ENCODE results near the gene LARP4B. TPM values are rescaled to one million over a fixed set of nuclear protein-coding genes. Genes with fewer than 3 reads are reported as not detected.
A peak's percentile ranks its signal among the peaks of the same experiment; 100 is the strongest.

LARP4B gene
- total RNA-seq, 3 donors from 2014 or later: 47.5 to 70.8 (median 68.5) TPM

DNA sequence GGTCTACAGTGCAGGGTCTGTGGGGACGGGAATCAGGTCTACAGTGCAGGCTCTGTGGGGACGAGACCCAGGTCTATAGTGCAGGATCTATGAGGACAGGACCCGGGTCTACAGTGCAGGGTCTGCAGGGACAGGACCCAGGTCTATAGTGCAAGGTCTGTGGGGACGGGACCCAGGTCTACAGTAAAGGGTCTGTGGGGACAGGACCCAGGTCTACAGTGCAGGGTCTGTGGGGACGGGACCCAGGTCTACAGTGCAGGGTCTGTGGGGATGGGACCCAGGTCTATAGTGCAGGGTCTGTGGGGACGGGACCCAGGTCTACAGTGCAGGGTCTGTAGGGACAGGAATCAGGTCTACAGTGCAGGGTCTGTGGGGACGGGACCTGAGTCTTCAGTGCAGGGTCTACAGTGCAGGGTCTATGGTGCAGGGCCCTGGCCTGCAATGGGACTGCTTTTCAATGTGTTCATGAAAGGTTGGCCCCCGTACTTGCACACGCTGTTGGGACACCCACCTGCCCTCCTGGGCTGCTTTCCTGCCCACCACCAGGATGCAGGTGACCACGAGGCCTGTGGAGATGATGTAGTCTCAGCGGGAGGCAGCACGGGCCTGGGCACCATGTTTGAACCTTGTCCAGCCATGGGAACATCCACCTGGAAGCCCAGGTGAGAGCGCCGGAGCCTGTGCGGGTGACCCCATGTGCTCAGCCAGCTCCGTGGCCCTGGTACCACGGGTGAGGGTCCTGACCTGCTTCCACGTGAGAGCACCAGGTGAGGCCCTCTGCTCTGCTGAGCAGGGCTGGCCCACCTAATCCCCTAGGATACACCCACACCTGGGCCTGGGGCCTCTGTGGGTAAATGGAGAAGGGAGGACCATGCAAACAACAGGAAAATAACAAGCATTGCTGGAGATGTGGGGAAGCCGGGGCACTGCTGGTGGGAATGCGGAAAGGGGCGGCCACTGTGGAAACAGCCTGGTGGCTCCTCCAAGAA is 150.7 kb downstream of the LARP4B start:
- Histone ChIP-seq H3K36me3 (no peaks in the 10 kb centered on the region), H3K27ac (no peak overlapping the region), H3K4me1 (no peaks in the 10 kb centered on the region), H3K9me3 (no peaks in the 10 kb centered on the region), H3K4me3 (no peak overlapping the region), H3K27me3 (no peaks in the 10 kb centered on the region)
- intact Hi-C loops (cut with DNase I; ENCODE audit: low total_unique reads): loop anchor here (10.0 kb wide), 1 partner anchor 276 kb away; no protein-coding TSS in a partner anchor
- DNase-seq (ENCODE audit: low spot score in 2 of 2): peak in 1 of 2 donors; percentile 35
- TF ChIP-seq, protein P1, sequence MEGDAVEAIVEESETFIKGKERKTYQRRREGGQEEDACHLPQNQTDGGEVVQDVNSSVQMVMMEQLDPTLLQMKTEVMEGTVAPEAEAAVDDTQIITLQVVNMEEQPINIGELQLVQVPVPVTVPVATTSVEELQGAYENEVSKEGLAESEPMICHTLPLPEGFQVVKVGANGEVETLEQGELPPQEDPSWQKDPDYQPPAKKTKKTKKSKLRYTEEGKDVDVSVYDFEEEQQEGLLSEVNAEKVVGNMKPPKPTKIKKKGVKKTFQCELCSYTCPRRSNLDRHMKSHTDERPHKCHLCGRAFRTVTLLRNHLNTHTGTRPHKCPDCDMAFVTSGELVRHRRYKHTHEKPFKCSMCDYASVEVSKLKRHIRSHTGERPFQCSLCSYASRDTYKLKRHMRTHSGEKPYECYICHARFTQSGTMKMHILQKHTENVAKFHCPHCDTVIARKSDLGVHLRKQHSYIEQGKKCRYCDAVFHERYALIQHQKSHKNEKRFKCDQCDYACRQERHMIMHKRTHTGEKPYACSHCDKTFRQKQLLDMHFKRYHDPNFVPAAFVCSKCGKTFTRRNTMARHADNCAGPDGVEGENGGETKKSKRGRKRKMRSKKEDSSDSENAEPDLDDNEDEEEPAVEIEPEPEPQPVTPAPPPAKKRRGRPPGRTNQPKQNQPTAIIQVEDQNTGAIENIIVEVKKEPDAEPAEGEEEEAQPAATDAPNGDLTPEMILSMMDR (IDR thresholded peaks at IDR 0.05): no peak
- no peak for TF ChIP-seq POLR2A (IDR thresholded peaks at IDR 0.05)
- TF ChIP-seq POLR2AphosphoS5 (IDR thresholded peaks at IDR 0.05): no peak

- no peak for DNase-seq (ENCODE audit: low spot score in 2 of 2)
- Histone ChIP-seq H3K9me3 (no peaks in the 10 kb centered on the region), H3K4me3 (no peak overlapping the region), H3K36me3 (no peaks in the 10 kb centered on the region), H3K27me3 (no peaks in the 10 kb centered on the region), H3K27ac (no peak overlapping the region), H3K4me1 (no peaks in the 10 kb centered on the region)
- intact Hi-C loops (cut with DNase I; ENCODE audit: low total_unique reads): no loop called here
- TF ChIP-seq POLR2A (IDR thresholded peaks at IDR 0.05) (no peak), POLR2AphosphoS5 (IDR thresholded peaks at IDR 0.05) (no peak)
- TF ChIP-seq, protein P1 (IDR thresholded peaks at IDR 0.05): no peak
Observed at GRCh38 chr10:778626-779330, 152.7 kb downstream of the LARP4B start.

DNA sequence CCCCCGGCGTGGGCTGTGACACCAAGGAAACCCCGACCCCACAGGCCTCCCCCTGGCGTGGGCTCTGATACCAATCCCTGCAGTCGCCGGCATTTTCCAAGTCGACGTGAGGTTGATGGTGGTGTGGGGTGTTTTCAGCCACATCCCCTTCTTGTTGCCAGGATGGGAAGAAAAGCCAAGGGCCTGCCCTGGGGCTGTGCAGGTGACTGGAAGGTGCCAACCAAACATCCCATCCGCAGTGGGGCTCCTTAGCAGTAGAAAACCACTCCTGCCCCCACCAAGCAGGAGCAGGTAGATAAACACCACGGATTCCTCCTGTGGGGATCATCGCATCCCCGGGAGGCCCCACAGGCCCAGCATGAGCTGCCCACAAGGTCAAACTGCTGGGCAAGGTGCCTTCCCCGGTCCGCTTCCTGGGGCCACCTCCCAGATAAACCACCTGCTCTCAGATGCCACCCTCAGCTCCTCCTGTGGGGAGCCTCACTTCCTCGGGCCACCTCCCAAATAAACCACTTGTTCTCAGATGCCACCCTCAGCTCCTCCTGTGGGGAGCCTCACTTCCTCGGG is 153.5 kb downstream of the LARP4B start:
- Histone ChIP-seq H3K4me1 (no peaks in the 10 kb centered on the region), H3K27me3 (no peaks in the 10 kb centered on the region), H3K36me3 (no peaks in the 10 kb centered on the region), H3K4me3 (no peak overlapping the region), H3K27ac (no peak overlapping the region), H3K9me3 (no peaks in the 10 kb centered on the region)
- intact Hi-C loops (cut with DNase I; ENCODE audit: low total_unique reads): no loop called here
- TF ChIP-seq, protein P1 (IDR thresholded peaks at IDR 0.05): no peak
- no peak for TF ChIP-seq POLR2AphosphoS5 (IDR thresholded peaks at IDR 0.05)
- no peak for TF ChIP-seq POLR2A (IDR thresholded peaks at IDR 0.05)
- DNase-seq (ENCODE audit: low spot score in 2 of 2): no peak

- Histone ChIP-seq H3K27me3 (no peaks in the 10 kb centered on the region), H3K36me3 (no peaks in the 10 kb centered on the region), H3K4me1 (no peaks in the 10 kb centered on the region), H3K9me3 (no peaks in the 10 kb centered on the region), H3K27ac (no peak overlapping the region), H3K4me3 (no peak overlapping the region)
- intact Hi-C loops (cut with DNase I; ENCODE audit: low total_unique reads): no loop called here
- TF ChIP-seq POLR2AphosphoS5 (IDR thresholded peaks at IDR 0.05) (no peak), POLR2A (IDR thresholded peaks at IDR 0.05) (no peak)
- TF ChIP-seq, protein P1 (IDR thresholded peaks at IDR 0.05): no peak
- DNase-seq (ENCODE audit: low spot score in 2 of 2): no peak
Observed at GRCh38 chr10:776772-777171, 154.7 kb downstream of the LARP4B start.

Data from breast epithelium (tissue), 4 donors.